Omental fat pad (tissue), 4 donors: ENCODE measurements around the gene RPL12. TPM values are rescaled to one million over a fixed set of nuclear protein-coding genes. Genes with fewer than 3 reads are reported as not detected.

Experiments
- ATAC-seq: fragments of 150-250 bp; one replicate; pipeline ENCODE4 v1.9.1; 2016; ENCODE audit warnings: mild to moderate bottlenecking, moderate library complexity; ENCODE audit not compliant: low FRiP score
- DNase-seq: peaks from one replicate; pipeline ENCODE4 v3.0.0-alpha.2; 2019; ENCODE audit warnings: low spot score
- total RNA-seq, 4 donors: library from RNA; depleted of rRNA; stranded (reverse); fragments of >200 nt; gene quantifications; one replicate each; pipeline ENCODE4 v1.1.0, GENCODE V29; 2016
- TF ChIP-seq, protein P1 (sequence below), 3 donors: fragments of 450-650 bp; IDR thresholded peaks; one replicate each; pipeline ENCODE4 v1.5.1; 2016 to 2017; ENCODE audit warnings: antibody characterized with exemption in 3 of 3, mild to moderate bottlenecking in 3 of 3, moderate library complexity in 2 of 3

Gene RPL12
- total RNA-seq, 4 donors from 2014 or later: 2,044 to 2,498 (median 2,365) TPM

DNA sequence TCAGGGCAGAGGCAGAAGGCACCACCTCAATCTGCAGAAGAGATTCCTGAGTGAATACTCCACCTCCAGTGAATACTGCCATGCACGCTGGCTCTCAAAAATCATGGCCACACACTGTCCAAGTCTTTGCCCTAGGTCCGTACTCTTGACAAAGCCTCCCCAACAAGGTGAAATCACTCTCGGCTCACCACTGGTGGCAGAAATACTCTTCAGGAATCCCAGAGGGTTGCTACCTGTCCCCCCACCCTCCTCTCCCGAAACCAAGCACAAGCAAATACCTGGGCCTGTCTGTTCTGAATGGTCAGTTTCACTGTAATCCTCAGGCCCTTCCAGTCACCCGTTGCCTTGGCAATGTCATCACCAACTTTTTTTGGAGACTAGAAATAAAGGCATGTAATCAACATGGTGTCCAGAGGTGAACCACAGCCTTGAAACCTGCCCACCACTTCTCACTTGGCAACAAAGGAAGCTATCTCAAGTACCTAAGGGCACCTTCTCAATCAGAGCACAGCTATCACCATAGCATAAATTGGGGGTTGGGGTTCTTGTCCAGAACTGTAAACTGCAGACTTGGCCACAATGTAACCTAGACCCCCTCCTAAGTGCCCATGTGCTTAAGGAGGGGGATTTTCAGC is 1.8 kb downstream of the RPL12 start:
- ATAC-seq (no peak), DNase-seq (no peak)
- TF ChIP-seq, protein P1, sequence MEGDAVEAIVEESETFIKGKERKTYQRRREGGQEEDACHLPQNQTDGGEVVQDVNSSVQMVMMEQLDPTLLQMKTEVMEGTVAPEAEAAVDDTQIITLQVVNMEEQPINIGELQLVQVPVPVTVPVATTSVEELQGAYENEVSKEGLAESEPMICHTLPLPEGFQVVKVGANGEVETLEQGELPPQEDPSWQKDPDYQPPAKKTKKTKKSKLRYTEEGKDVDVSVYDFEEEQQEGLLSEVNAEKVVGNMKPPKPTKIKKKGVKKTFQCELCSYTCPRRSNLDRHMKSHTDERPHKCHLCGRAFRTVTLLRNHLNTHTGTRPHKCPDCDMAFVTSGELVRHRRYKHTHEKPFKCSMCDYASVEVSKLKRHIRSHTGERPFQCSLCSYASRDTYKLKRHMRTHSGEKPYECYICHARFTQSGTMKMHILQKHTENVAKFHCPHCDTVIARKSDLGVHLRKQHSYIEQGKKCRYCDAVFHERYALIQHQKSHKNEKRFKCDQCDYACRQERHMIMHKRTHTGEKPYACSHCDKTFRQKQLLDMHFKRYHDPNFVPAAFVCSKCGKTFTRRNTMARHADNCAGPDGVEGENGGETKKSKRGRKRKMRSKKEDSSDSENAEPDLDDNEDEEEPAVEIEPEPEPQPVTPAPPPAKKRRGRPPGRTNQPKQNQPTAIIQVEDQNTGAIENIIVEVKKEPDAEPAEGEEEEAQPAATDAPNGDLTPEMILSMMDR (IDR thresholded peaks at IDR 0.05): no peak

DNA sequence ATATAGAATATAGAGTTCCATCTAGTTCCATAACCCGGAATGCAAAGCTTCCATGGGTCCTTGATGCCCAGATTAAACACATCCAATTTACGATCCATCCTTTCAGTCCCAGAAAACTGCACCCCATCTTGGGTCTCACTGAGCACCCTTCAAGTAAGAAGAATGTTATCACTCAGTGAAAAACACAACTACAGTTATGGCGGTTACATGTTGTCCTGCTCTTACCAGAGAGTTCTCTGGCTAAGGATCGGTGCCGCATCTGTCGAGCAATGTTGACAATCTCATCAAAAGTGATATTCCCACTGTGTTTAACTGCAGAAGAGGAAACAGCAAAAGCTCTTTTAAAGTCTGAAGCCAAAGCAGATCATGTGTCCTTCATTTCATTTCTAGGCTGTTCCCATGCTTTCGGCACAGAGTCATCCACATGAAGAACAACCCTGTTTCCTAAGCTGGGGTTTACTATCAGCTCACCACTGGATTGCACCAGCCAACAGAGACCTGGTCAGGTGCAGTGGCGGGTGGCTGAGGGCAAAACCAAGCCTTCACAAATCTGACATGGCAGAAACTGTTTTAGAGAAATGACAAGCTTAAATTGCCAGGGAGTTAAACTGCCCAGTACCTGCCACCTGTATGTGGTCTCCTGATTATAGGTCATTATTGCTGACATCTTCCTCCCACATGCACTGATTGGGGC is 2.9 kb downstream of the RPL12 start:
- TF ChIP-seq, protein P1 (IDR thresholded peaks at IDR 0.05): no peak
- ATAC-seq (no peak), DNase-seq (no peak)

DNA sequence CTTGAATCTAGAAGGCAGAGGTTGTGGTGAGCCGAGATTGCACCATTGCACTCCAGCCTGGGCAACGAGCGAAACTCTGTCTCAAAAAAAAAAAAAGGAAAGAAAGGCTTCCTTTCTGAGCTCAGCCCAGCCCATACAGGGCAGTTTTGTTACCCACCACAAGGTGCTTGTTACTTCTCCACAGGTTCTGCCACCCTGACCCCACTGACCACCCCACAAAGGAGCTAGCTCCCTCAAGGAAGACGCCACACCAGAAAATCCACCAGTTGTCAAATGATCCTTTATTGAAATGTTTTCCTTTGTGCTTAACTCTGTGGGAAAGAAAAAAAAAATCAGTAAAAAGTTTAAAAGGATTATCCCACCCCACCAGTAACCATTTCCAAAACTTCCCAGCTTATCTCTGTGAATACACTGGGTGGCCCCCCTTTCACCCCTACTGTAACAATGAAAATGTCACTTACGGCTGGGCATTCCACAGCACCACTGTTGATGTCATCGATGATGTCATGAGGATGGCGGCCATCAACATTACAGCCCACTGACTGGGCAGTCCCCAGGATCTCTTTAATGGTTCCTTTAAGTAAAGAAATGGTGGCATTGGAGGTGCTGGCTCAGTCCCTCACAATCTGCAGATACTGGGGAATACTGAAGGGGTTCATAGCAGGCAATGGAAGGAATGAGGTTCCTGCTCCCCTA is 3.6 kb downstream of the RPL12 start:
- TF ChIP-seq, protein P1 (IDR thresholded peaks at IDR 0.05): no peak
- no peak for ATAC-seq

DNA sequence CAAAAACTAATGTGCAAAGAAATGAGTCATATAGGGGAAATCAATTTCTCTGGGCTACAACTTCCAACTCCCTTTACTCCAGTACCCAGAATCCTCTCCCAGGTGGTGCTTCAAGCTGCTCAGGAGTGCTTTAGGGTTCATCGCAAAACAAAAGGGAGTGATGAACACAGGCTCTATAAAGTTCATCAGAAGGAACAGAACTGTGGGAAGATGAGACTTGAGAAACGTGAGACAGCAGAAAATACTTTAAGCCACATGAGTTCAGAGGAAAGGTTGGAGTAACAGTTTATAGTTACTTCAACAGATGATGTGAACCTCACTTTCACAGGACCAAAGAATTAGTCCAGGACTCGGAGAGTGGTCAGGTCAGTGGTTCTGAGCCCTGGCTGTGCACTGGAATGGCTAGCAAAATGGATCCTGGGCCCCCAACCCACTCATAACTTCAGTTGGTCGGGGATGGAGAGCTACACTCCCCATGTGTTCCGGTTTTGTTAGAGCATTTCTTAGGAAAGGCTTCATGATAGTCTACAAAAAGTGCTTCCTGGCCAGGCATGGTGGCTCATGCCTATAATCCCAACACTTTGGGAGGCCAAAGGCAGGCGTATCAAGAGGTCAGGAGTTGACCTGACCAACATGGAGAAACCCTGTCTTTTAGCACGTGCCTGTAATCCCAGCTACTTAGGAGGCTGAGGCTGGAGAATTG is 4.3 kb downstream of the RPL12 start:
- no peak for ATAC-seq
- DNase-seq: no peak

More for the DNA sequence above, 3.6 kb downstream of the RPL12 start:
- no peak for DNase-seq

GRCh38 chr9:127445851-127446712 is 5.1 kb downstream of the RPL12 start:
- no peak for ATAC-seq
- TF ChIP-seq, protein P1 (IDR thresholded peaks at IDR 0.05): no peak
- no peak for DNase-seq

More for the DNA sequence above, 4.3 kb downstream of the RPL12 start:
- TF ChIP-seq, protein P1 (IDR thresholded peaks at IDR 0.05): no peak
